HepG2 (cell line): ENCODE data around the gene F13B. TPM values are rescaled to one million over a fixed set of nuclear protein-coding genes. Genes with fewer than 3 reads are reported as not detected.

ENCODE experiments used
- ATAD3A ChIP-seq: sonication (generic); formaldehyde crosslinking; IDR thresholded peaks from 2 replicates; pipeline ENCODE4 v1.4.0; 2020; ENCODE audit warnings: missing genetic modification reagents
- EEA1 ChIP-seq: sonication (generic); formaldehyde crosslinking; IDR thresholded peaks from 2 replicates; pipeline ENCODE4 v1.5.1; 2020; ENCODE audit warnings: mild to moderate bottlenecking, missing genetic modification reagents, borderline replicate concordance
- GTF2F1 ChIP-seq: fragments of 150-350 bp; IDR thresholded peaks from 2 replicates; pipeline ENCODE4 v1.6.1; 2014; ENCODE audit warnings: low read length
- HDAC1 ChIP-seq: sonication (generic); formaldehyde crosslinking; IDR thresholded peaks from 2 replicates; pipeline ENCODE4 v1.5.1; 2020; ENCODE audit warnings: mild to moderate bottlenecking, missing genetic modification reagents
- HMG20B ChIP-seq: conservative IDR thresholded peaks from 2 replicates; pipeline ENCODE4 v1.6.1; 2016; ENCODE audit warnings: missing genetic modification reagents, missing compliant biosample characterization
- KDM2A ChIP-seq: sonication (generic); formaldehyde crosslinking; IDR thresholded peaks from 2 replicates; pipeline ENCODE4 v1.4.0; 2020; ENCODE audit warnings: low read depth, missing genetic modification reagents, borderline replicate concordance
- MED13 ChIP-seq: sonication (generic); formaldehyde crosslinking; IDR thresholded peaks from 2 replicates; pipeline ENCODE4 v1.5.0; 2020; ENCODE audit warnings: missing genetic modification reagents
- NFE2 ChIP-seq: sonication (generic); formaldehyde crosslinking; IDR thresholded peaks from 2 replicates; pipeline ENCODE4 v1.4.0; 2020; ENCODE audit warnings: missing genetic modification reagents
- RFX5 ChIP-seq: IDR thresholded peaks from 2 replicates; pipeline ENCODE4 v1.6.1; 2011; ENCODE audit warnings: low read depth, low read length, improper control_type of control experiment
- SOX6 ChIP-seq, 2 experiments: fragments of 450-650 bp in 1 of 2; sonication (generic) in 1 of 2; formaldehyde crosslinking in 1 of 2; IDR thresholded peaks; 2 replicates each; pipeline versions ENCODE4 v1.4.0 to v1.6.1; 2017 to 2020; ENCODE audit warnings: antibody characterized with exemption in 1 of 2, mild to moderate bottlenecking in 1 of 2, missing genetic modification reagents in 1 of 2
- TCF7 ChIP-seq: sonication (generic); IDR thresholded peaks from 2 replicates; pipeline ENCODE4 v1.6.1; 2016; ENCODE audit warnings: antibody characterized with exemption, low read depth
- THAP11 ChIP-seq: IDR thresholded peaks from 2 replicates; pipeline ENCODE4 v1.6.1; 2016; ENCODE audit warnings: missing biosample characterization, missing genetic modification reagents
- XRCC5 ChIP-seq: fragments of 200-400 bp; formaldehyde crosslinking; optimal IDR thresholded peaks from 2 replicates; pipeline ENCODE3; 2017; ENCODE audit warnings: mild to moderate bottlenecking, low read length
- ZNF317 ChIP-seq: sonication (generic); formaldehyde crosslinking; IDR thresholded peaks from 2 replicates; pipeline ENCODE4 v1.5.0; 2020; ENCODE audit warnings: mild to moderate bottlenecking, missing genetic modification reagents
- ZNF337 ChIP-seq: sonication (generic); formaldehyde crosslinking; IDR thresholded peaks from 2 replicates; pipeline ENCODE4 v1.5.1; 2020; ENCODE audit warnings: missing genetic modification reagents, low read depth, mild to moderate bottlenecking, borderline replicate concordance
- ZNF354B ChIP-seq: sonication (generic); formaldehyde crosslinking; IDR thresholded peaks from 2 replicates; pipeline ENCODE4 v1.8.0; 2022; ENCODE audit warnings: mild to moderate bottlenecking, missing genetic modification reagents
- ZNF496 ChIP-seq: sonication (generic); formaldehyde crosslinking; IDR thresholded peaks from 2 replicates; pipeline ENCODE4 v1.8.1; 2023; ENCODE audit warnings: mild to moderate bottlenecking, moderate library complexity, missing genetic modification reagents; ENCODE audit not compliant: insufficient replicate concordance
- ZNF513 ChIP-seq: sonication (generic); formaldehyde crosslinking; conservative IDR thresholded peaks from 2 replicates; pipeline ENCODE4 v1.5.0; 2020; ENCODE audit warnings: missing genetic modification reagents
- polyA plus RNA-seq, 8 experiments: library from polyadenylated mRNA; depleted of rRNA in 3 of 8; stranded (reverse) in 7 of 8; unstranded in 1 of 8; fragments of >200 nt; fragmentation: Illumina TruSeq in 4 of 8; extraction: Trizol in 4 of 8; gene quantifications; 2 replicates each; pipeline versions ENCODE4 v1.2.1 to v1.2.3, GENCODE V29; 2011 to 2016; ENCODE audit warnings: low read depth in 4 of 8, missing spikeins in 1 of 8, mixed read lengths in 1 of 8; ENCODE audit not compliant: insufficient read depth in 1 of 8
- total RNA-seq, 5 experiments: library from RNA; depleted of rRNA; stranded (reverse); fragments of >200 nt; fragmentation: Illumina TruSeq; extraction: Trizol; gene quantifications; 2 replicates each; pipeline ENCODE4 v1.2.3, GENCODE V29; 2016; ENCODE audit warnings: low read depth in 1 of 5
- TF ChIP-seq, protein P1 (sequence below): sonication (generic); formaldehyde crosslinking; conservative IDR thresholded peaks from 2 replicates; pipeline ENCODE4 v1.4.0; 2020; ENCODE audit warnings: missing genetic modification reagents
- TF ChIP-seq, protein P2 (sequence below): sonication (generic); formaldehyde crosslinking; conservative IDR thresholded peaks from 2 replicates; pipeline ENCODE4 v1.8.0; 2022; ENCODE audit warnings: low read depth, missing genetic modification reagents
- TF ChIP-seq, protein P3 (sequence below): IDR thresholded peaks from 2 replicates; pipeline ENCODE4 v1.6.1; 2012; ENCODE audit warnings: low read depth, low read length, improper control_type of control experiment
- TF ChIP-seq, protein P4 (sequence below): sonication (generic); formaldehyde crosslinking; IDR thresholded peaks from 2 replicates; pipeline ENCODE4 v1.4.0; 2020; ENCODE audit warnings: missing genetic modification reagents

The F13B gene
- total and polyA plus RNA-seq, 2 of the 13 experiments (the other 11 are each of a cell fraction or from before 2014, with no cell fraction given), result 0.41 to 2.7 TPM

GRCh38 chr1:197067457-197067818, 378 bp upstream of the F13B start (continued):
- no peak for TF ChIP-seq ZNF337 (CRISPR knock-in tag)
- no peak for TF ChIP-seq XRCC5
- no peak for TF ChIP-seq NFE2 (CRISPR knock-in tag)
- no peak for TF ChIP-seq RFX5
- TF ChIP-seq, protein P1, sequence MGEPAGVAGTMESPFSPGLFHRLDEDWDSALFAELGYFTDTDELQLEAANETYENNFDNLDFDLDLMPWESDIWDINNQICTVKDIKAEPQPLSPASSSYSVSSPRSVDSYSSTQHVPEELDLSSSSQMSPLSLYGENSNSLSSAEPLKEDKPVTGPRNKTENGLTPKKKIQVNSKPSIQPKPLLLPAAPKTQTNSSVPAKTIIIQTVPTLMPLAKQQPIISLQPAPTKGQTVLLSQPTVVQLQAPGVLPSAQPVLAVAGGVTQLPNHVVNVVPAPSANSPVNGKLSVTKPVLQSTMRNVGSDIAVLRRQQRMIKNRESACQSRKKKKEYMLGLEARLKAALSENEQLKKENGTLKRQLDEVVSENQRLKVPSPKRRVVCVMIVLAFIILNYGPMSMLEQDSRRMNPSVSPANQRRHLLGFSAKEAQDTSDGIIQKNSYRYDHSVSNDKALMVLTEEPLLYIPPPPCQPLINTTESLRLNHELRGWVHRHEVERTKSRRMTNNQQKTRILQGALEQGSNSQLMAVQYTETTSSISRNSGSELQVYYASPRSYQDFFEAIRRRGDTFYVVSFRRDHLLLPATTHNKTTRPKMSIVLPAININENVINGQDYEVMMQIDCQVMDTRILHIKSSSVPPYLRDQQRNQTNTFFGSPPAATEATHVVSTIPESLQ, result no peak
- TF ChIP-seq HMG20B (CRISPR knock-in tag), result no peak
- TF ChIP-seq ZNF317 (CRISPR knock-in tag), result no peak
- no peak for TF ChIP-seq EEA1
- TF ChIP-seq, protein P2, sequence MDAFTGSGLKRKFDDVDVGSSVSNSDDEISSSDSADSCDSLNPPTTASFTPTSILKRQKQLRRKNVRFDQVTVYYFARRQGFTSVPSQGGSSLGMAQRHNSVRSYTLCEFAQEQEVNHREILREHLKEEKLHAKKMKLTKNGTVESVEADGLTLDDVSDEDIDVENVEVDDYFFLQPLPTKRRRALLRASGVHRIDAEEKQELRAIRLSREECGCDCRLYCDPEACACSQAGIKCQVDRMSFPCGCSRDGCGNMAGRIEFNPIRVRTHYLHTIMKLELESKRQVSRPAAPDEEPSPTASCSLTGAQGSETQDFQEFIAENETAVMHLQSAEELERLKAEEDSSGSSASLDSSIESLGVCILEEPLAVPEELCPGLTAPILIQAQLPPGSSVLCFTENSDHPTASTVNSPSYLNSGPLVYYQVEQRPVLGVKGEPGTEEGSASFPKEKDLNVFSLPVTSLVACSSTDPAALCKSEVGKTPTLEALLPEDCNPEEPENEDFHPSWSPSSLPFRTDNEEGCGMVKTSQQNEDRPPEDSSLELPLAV (CRISPR knock-in tag), result no peak
- TF ChIP-seq TCF7, result no peak
- no peak for TF ChIP-seq KDM2A (CRISPR knock-in tag)
- no peak for TF ChIP-seq GTF2F1
- TF ChIP-seq ZNF513, result no peak
- TF ChIP-seq THAP11 (CRISPR knock-in tag), result 0 out of 2 replicates have a peak, but pooled peaks have one; percentile 35
- TF ChIP-seq, protein P3, sequence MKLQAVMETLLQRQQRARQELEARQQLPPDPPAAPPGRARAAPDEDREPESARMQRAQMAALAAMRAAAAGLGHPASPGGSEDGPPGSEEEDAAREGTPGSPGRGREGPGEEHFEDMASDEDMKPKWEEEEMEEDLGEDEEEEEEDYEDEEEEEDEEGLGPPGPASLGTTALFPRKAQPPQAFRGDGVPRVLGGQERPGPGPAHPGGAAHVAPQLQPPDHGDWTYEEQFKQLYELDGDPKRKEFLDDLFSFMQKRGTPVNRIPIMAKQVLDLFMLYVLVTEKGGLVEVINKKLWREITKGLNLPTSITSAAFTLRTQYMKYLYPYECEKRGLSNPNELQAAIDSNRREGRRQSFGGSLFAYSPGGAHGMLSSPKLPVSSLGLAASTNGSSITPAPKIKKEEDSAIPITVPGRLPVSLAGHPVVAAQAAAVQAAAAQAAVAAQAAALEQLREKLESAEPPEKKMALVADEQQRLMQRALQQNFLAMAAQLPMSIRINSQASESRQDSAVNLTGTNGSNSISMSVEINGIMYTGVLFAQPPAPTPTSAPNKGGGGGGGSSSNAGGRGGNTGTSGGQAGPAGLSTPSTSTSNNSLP, result no peak
- TF ChIP-seq HDAC1 (CRISPR knock-in tag), result peak; percentile 66
- no peak for TF ChIP-seq SOX6 (IDR thresholded peaks at IDR 0.05)
- peak; percentile 47; the same call in 1 of the 2 replicates for TF ChIP-seq SOX6 (CRISPR knock-in tag; IDR thresholded peaks at IDR 0.05)
- TF ChIP-seq, protein P4, sequence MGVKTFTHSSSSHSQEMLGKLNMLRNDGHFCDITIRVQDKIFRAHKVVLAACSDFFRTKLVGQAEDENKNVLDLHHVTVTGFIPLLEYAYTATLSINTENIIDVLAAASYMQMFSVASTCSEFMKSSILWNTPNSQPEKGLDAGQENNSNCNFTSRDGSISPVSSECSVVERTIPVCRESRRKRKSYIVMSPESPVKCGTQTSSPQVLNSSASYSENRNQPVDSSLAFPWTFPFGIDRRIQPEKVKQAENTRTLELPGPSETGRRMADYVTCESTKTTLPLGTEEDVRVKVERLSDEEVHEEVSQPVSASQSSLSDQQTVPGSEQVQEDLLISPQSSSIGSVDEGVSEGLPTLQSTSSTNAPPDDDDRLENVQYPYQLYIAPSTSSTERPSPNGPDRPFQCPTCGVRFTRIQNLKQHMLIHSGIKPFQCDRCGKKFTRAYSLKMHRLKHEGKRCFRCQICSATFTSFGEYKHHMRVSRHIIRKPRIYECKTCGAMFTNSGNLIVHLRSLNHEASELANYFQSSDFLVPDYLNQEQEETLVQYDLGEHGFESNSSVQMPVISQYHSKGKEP, result no peak
- TF ChIP-seq ATAD3A (CRISPR knock-in tag), result no peak
- no peak for TF ChIP-seq MED13
- no peak for TF ChIP-seq ZNF354B (CRISPR knock-in tag)
- TF ChIP-seq ZNF496 (CRISPR knock-in tag), result no peak
